ENCODE data around the gene DYRK3. TPM values are rescaled to one million over a fixed set of nuclear protein-coding genes. Genes with fewer than 3 reads are reported as not detected.

The DYRK3 gene
- total and polyA plus RNA-seq, 2 donors (not counting 1 experiment from before 2014, with no cell fraction given) = 10.2 to 38.5 TPM

GRCh38 chr1:206628916-206629315 lies 6.4 kb upstream of the DYRK3 start:
- TF ChIP-seq EZH2 (IDR thresholded peaks at IDR 0.05; ENCODE audit: low read length, missing control alignments) = no peak
- TF ChIP-seq CTCF (conservative IDR thresholded peaks at IDR 0.05 in 1 of 2, IDR thresholded peaks at IDR 0.05 in 1 of 2; ENCODE audit: low read depth in 1 of 2, low read length in 2 of 2) = no peak

DNA sequence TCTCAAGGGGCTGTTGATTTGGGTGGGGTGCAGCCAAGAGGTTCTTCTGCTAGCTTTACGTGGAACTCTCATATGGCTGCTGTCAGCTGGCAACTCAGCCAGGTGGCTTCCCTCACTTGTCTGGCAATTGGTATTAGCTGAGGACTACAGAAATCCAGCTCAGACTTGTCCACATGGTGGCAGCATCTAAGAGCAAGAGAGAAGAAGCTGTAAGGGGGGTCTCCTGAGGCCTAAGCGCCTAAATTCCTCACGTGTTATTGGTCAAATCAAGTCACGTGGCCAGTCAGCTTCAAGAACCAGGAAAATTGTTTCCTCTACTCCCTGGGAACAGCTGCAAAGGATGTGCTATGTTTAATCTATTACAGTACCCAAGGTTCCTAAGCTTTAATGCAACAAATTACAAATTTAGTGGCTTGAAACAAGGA lies 4.2 kb upstream of the DYRK3 start:
- H3K9me3 ChIP-seq (ENCODE audit: control insufficient read depth, insufficient read depth, low read depth, low read length) = no peaks in the 10 kb centered on the region
- peaks cover 6% of the 10 kb centered on the region for H3K79me2 ChIP-seq (ENCODE audit: control insufficient read depth, insufficient read depth, low read length)
- no peak overlapping the region for H3K4me2 ChIP-seq (ENCODE audit: extremely low read depth, insufficient read depth, low read length)
- H4K20me1 ChIP-seq (ENCODE audit: control insufficient read depth, extremely low read depth, insufficient read depth, low read length) = no peaks in the 10 kb centered on the region
- no peak overlapping the region for H3K4me3 ChIP-seq (replicated peaks in 1 of 4; ENCODE audit: control extremely low read depth in 1 of 4, insufficient read depth in 1 of 4, low read depth in 3 of 4, low read length in 4 of 4)
- no peaks in the 10 kb centered on the region for H3K36me3 ChIP-seq (ENCODE audit: control insufficient read depth, insufficient read depth, low read length)
- H3K9ac ChIP-seq (ENCODE audit: insufficient read depth, low read length) = no peak overlapping the region
- peak; percentile 80 to 96 for DNase-seq (ENCODE audit: low read depth in 2 of 2)
- H3K27me3 ChIP-seq (ENCODE audit: control insufficient read depth, insufficient read depth, low read length) = peaks cover 2% of the 10 kb centered on the region
- H3K4me1 ChIP-seq (ENCODE audit: control insufficient read depth, extremely low read depth, insufficient read depth, low read length) = peaks cover 12% of the 10 kb centered on the region
- H3K27ac ChIP-seq (ENCODE audit: insufficient read depth, low read length) = no peak overlapping the region
- TF ChIP-seq CTCF (conservative IDR thresholded peaks at IDR 0.05 in 1 of 2, IDR thresholded peaks at IDR 0.05 in 1 of 2; ENCODE audit: low read depth in 1 of 2, low read length in 2 of 2) (peak; percentile 61 to 68), EZH2 (IDR thresholded peaks at IDR 0.05; ENCODE audit: low read length, missing control alignments) (no peak)
- H2AFZ ChIP-seq (ENCODE audit: low read length) = no peak overlapping the region

More at GRCh38 chr1:206628916-206629315, 6.4 kb upstream of the DYRK3 start:
- Histone ChIP-seq H3K4me1 (ENCODE audit: control insufficient read depth, extremely low read depth, insufficient read depth, low read length) (peaks cover 5% of the 10 kb centered on the region), H3K9ac (ENCODE audit: insufficient read depth, low read length) (no peak overlapping the region), H4K20me1 (ENCODE audit: control insufficient read depth, extremely low read depth, insufficient read depth, low read length) (no peaks in the 10 kb centered on the region), H3K9me3 (ENCODE audit: control insufficient read depth, insufficient read depth, low read depth, low read length) (no peaks in the 10 kb centered on the region), H2AFZ (ENCODE audit: low read length) (no peak overlapping the region), H3K36me3 (ENCODE audit: control insufficient read depth, insufficient read depth, low read length) (no peaks in the 10 kb centered on the region), H3K4me3 (replicated peaks in 1 of 4; ENCODE audit: control extremely low read depth in 1 of 4, insufficient read depth in 1 of 4, low read depth in 3 of 4, low read length in 4 of 4) (no peak overlapping the region), H3K79me2 (ENCODE audit: control insufficient read depth, insufficient read depth, low read length) (no peaks in the 10 kb centered on the region), H3K4me2 (ENCODE audit: extremely low read depth, insufficient read depth, low read length) (no peak overlapping the region), H3K27me3 (ENCODE audit: control insufficient read depth, insufficient read depth, low read length) (peaks cover 2% of the 10 kb centered on the region), H3K27ac (ENCODE audit: insufficient read depth, low read length) (no peak overlapping the region)
- no peak for DNase-seq (ENCODE audit: low read depth in 2 of 2)

DNA sequence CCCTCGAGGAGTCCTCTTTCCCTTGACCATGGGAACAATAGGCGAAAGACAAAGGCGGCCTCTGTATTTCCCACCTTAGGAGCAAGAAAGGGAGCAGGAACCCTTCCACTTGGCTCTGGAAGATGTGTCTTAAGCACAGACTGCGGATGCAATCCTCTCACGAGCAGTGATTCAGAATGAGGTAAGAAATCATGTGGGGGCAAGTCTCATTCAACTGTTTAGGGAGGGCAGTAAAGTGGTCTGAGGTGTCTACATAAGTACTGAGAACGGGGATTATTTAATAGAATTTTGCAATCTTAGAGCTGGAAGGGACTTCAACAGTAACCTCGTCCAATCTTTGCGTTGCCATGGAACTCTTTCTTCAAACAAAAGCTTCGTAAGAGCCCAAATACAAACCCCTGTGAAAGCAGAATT lies 1.6 kb upstream of the DYRK3 start:
- H3K36me3 ChIP-seq (ENCODE audit: control insufficient read depth, insufficient read depth, low read length) = no peaks in the 10 kb centered on the region
- H3K79me2 ChIP-seq (ENCODE audit: control insufficient read depth, insufficient read depth, low read length) = peaks cover 18% of the 10 kb centered on the region
- DNase-seq (ENCODE audit: low read depth in 2 of 2) = peak; percentile 92 to 94
- TF ChIP-seq EZH2 (IDR thresholded peaks at IDR 0.05; ENCODE audit: low read length, missing control alignments) (no peak), CTCF (conservative IDR thresholded peaks at IDR 0.05 in 1 of 2, IDR thresholded peaks at IDR 0.05 in 1 of 2; ENCODE audit: low read depth in 1 of 2, low read length in 2 of 2) (no peak)
- peaks cover 1% of the 10 kb centered on the region for H3K27me3 ChIP-seq (ENCODE audit: control insufficient read depth, insufficient read depth, low read length)
- H3K27ac ChIP-seq (ENCODE audit: insufficient read depth, low read length) = peak overlapping the region; percentile 89
- H3K4me3 ChIP-seq (replicated peaks in 1 of 4; ENCODE audit: control extremely low read depth in 1 of 4, insufficient read depth in 1 of 4, low read depth in 3 of 4, low read length in 4 of 4) = peak overlapping the region in 1 of 4 experiments; percentile 31
- H3K4me1 ChIP-seq (ENCODE audit: control insufficient read depth, extremely low read depth, insufficient read depth, low read length) = peaks cover 14% of the 10 kb centered on the region
- H3K9me3 ChIP-seq (ENCODE audit: control insufficient read depth, insufficient read depth, low read depth, low read length) = no peaks in the 10 kb centered on the region
- no peak overlapping the region for H3K9ac ChIP-seq (ENCODE audit: insufficient read depth, low read length)
- H4K20me1 ChIP-seq (ENCODE audit: control insufficient read depth, extremely low read depth, insufficient read depth, low read length) = no peaks in the 10 kb centered on the region
- H3K4me2 ChIP-seq (ENCODE audit: extremely low read depth, insufficient read depth, low read length) = peak overlapping the region; percentile 42
- H2AFZ ChIP-seq (ENCODE audit: low read length) = peak overlapping the region; percentile 18
